ENCODE measurements around the gene GMPR. TPM values are rescaled to one million over a fixed set of nuclear protein-coding genes. Genes with fewer than 3 reads are reported as not detected.
A peak's percentile ranks its signal among the peaks of the same experiment; 100 is the strongest.

GMPR gene
- polyA plus RNA-seq, 1 donor (not counting 4 experiments of a cell fraction or from before 2014, with no cell fraction given): 0.50 TPM

GRCh38 chr6:16237242-16237641, 1.1 kb upstream of the GMPR start:
- dilution Hi-C loops (cut with MboI; ENCODE audit: extremely low pct_ligation_motif_present, low sequenced_read_pairs): no loop called here
- Histone ChIP-seq H4K20me1 (ENCODE audit: control insufficient read depth, extremely low read depth, insufficient read depth, low read length) (no peaks in the 10 kb centered on the region), H3K4me1 (ENCODE audit: control insufficient read depth, extremely low read depth, insufficient read depth, low read length) (peaks cover 13% of the 10 kb centered on the region), H3K79me2 (ENCODE audit: control insufficient read depth, insufficient read depth, low read length) (no peaks in the 10 kb centered on the region), H3K27me3 (ENCODE audit: control insufficient read depth, extremely low read depth, insufficient read depth, low read length) (peaks cover 28% of the 10 kb centered on the region), H3K9me3 (ENCODE audit: control insufficient read depth, low read depth, low read length) (no peaks in the 10 kb centered on the region), H3K36me3 (ENCODE audit: control insufficient read depth in 2 of 2, extremely low read depth in 1 of 2, insufficient read depth in 2 of 2, low read length in 2 of 2) (no peaks in the 10 kb centered on the region), H3K9me1 (ENCODE audit: control insufficient read depth, extremely low read depth, insufficient read depth, low read length) (no peaks in the 10 kb centered on the region), H3K4me3 (ENCODE audit: control insufficient read depth in 2 of 3, extremely low read depth in 1 of 3, insufficient read depth in 2 of 3, low read depth in 1 of 3, low read length in 3 of 3) (no peak overlapping the region), H3K4me2 (ENCODE audit: control insufficient read depth, extremely low read depth, insufficient read depth, low read depth, low read length) (no peak overlapping the region), H3K9ac (ENCODE audit: control insufficient read depth, extremely low read depth, insufficient read depth, low read length) (no peak overlapping the region), H2AFZ (ENCODE audit: control insufficient read depth, low read length) (no peak overlapping the region), H3K27ac (ENCODE audit: control insufficient read depth, insufficient read depth, low read length) (no peak overlapping the region)
- no peak for TF ChIP-seq EZH2 (IDR thresholded peaks at IDR 0.05; ENCODE audit: low read length)
- TF ChIP-seq, protein P1, sequence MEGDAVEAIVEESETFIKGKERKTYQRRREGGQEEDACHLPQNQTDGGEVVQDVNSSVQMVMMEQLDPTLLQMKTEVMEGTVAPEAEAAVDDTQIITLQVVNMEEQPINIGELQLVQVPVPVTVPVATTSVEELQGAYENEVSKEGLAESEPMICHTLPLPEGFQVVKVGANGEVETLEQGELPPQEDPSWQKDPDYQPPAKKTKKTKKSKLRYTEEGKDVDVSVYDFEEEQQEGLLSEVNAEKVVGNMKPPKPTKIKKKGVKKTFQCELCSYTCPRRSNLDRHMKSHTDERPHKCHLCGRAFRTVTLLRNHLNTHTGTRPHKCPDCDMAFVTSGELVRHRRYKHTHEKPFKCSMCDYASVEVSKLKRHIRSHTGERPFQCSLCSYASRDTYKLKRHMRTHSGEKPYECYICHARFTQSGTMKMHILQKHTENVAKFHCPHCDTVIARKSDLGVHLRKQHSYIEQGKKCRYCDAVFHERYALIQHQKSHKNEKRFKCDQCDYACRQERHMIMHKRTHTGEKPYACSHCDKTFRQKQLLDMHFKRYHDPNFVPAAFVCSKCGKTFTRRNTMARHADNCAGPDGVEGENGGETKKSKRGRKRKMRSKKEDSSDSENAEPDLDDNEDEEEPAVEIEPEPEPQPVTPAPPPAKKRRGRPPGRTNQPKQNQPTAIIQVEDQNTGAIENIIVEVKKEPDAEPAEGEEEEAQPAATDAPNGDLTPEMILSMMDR (optimal IDR thresholded peaks at IDR 0.05 in 1 of 3, IDR thresholded peaks at IDR 0.05 in 1 of 3, conservative IDR thresholded peaks at IDR 0.05 in 1 of 3; ENCODE audit: extremely low read depth in 1 of 3, insufficient read depth in 2 of 3, low read length in 3 of 3): no peak
- DNase-seq (ENCODE audit: low read depth, low spot score) (no peak), FAIRE-seq (no peak)

DNA sequence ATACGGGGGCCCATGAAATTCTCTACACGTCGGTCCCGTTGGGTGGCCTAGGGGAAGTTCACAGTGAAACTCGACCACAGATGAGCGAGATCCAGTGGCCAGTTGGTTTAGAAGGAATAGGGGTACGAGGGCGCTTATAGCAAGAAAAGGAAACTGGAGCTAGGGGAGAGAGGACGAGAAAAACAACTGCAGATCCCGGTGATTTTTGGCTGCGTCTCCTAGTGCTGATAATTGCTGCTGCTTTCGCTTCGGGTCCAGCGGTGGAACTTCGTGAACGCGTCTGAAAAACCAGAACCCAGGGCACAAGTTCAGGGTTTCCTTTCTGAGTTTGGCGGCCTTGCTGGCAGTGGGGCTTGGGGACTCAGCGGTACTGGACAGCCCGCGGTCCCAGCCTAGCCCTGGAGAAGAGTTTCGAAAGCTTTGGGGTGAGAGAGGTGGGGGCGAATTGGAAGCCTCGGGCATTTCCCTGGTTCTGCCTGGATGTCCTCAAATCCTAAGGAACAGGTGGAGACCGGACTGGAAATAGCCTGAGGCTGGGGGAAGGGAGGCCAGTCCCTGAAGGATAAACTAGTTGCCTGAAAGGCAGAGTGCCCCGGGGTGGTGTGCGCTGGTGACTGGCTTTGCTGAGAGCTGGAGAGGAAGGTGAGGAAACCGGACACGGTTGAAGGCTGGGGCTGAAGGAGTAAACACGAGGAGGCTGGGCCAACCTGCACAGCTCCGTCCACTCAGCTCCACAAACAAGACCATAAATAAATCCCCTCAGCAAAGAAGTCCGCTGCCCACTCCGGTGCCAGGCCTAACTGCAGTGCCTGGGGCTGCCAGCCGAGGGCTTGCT, 793 bp downstream of the GMPR start:
- peak overlapping the region; percentile 26 to 62 (median 27) for H3K4me3 ChIP-seq (ENCODE audit: control insufficient read depth in 2 of 3, extremely low read depth in 1 of 3, insufficient read depth in 2 of 3, low read depth in 1 of 3, low read length in 3 of 3)
- H2AFZ ChIP-seq (ENCODE audit: control insufficient read depth, low read length): peak overlapping the region; percentile 50
- H3K9ac ChIP-seq (ENCODE audit: control insufficient read depth, extremely low read depth, insufficient read depth, low read length): peak overlapping the region; percentile 15
- no peaks in the 10 kb centered on the region for H3K9me1 ChIP-seq (ENCODE audit: control insufficient read depth, extremely low read depth, insufficient read depth, low read length)
- peak overlapping the region; percentile 84 for H3K4me2 ChIP-seq (ENCODE audit: control insufficient read depth, extremely low read depth, insufficient read depth, low read depth, low read length)
- peak; percentile 34 for TF ChIP-seq EZH2 (IDR thresholded peaks at IDR 0.05; ENCODE audit: low read length)
- TF ChIP-seq, protein P1 (optimal IDR thresholded peaks at IDR 0.05 in 1 of 3, IDR thresholded peaks at IDR 0.05 in 1 of 3, conservative IDR thresholded peaks at IDR 0.05 in 1 of 3; ENCODE audit: extremely low read depth in 1 of 3, insufficient read depth in 2 of 3, low read length in 3 of 3): no peak
- FAIRE-seq: no peak
- H3K27ac ChIP-seq (ENCODE audit: control insufficient read depth, insufficient read depth, low read length): no peak overlapping the region
- H3K36me3 ChIP-seq (ENCODE audit: control insufficient read depth in 2 of 2, extremely low read depth in 1 of 2, insufficient read depth in 2 of 2, low read length in 2 of 2): no peaks in the 10 kb centered on the region
- dilution Hi-C loops (cut with MboI; ENCODE audit: extremely low pct_ligation_motif_present, low sequenced_read_pairs): no loop called here
- no peaks in the 10 kb centered on the region for H3K79me2 ChIP-seq (ENCODE audit: control insufficient read depth, insufficient read depth, low read length)
- H3K27me3 ChIP-seq (ENCODE audit: control insufficient read depth, extremely low read depth, insufficient read depth, low read length): peaks cover 28% of the 10 kb centered on the region
- H4K20me1 ChIP-seq (ENCODE audit: control insufficient read depth, extremely low read depth, insufficient read depth, low read length): no peaks in the 10 kb centered on the region
- no peaks in the 10 kb centered on the region for H3K9me3 ChIP-seq (ENCODE audit: control insufficient read depth, low read depth, low read length)
- peaks cover 17% of the 10 kb centered on the region for H3K4me1 ChIP-seq (ENCODE audit: control insufficient read depth, extremely low read depth, insufficient read depth, low read length)
- DNase-seq (ENCODE audit: low read depth, low spot score): no peak

Data from keratinocyte (primary cell).